GM21528 (cell line): ENCODE measurements around the gene ADA.
A peak's percentile ranks its signal among the peaks of the same experiment; 100 is the strongest.
"Not testable (repeated sequence)": the region's sequence is repeated elsewhere in the genome, so short reads cannot be mapped to it uniquely, and the experiment has no call there.

Experiments
- ATAC-seq: cut with Tn5 transposase; IDR thresholded peaks from one replicate; pipeline ENCODE4 v1.9.1; 2021; ENCODE audit warnings: mild to moderate bottlenecking, moderate library complexity; ENCODE audit not compliant: unreplicated experiment, low FRiP score

Gene ADA

DNA sequence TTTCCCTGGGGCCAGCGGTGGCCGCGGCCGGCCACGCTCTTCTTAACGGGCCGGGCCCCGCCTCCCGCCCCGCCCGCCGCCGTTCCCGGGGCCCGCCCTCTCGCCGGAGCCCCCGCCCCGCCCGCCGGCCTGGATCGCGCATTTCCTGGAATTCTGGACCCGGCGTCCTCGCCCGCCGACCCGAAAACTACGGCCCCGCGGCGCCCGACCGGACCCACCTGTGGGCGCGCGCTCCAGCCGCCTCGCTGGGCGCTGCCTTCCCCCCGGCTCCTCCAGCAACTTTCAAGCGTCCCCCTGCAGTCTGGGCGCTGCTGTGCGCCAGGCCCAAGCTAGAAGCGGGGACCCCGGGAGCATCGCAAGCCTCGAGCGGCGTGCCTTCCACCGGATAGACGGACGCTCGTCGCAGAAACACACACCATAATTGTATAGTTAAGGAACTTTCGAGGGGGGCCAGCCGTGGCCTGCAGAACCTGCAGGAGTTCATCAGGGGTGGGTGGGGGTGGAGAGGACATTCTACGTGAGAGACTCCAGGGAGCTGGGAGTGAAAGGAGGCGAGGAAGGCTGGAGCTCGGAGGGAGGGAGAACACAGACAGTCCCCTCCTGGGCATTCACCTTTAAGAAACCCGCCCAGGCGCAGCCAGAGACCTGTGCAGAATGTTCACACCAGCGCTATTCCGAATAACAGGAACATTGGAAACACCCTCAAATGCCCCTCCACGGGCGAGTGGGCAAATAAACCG is at the start of gene ADA:
Gene ADA, minus strand, starts transcription at position 16 of the 740 bp plus-strand sequence. CDS start 92 bp downstream, outside the sequence.
- ATAC-seq, result peak; percentile 28

DNA sequence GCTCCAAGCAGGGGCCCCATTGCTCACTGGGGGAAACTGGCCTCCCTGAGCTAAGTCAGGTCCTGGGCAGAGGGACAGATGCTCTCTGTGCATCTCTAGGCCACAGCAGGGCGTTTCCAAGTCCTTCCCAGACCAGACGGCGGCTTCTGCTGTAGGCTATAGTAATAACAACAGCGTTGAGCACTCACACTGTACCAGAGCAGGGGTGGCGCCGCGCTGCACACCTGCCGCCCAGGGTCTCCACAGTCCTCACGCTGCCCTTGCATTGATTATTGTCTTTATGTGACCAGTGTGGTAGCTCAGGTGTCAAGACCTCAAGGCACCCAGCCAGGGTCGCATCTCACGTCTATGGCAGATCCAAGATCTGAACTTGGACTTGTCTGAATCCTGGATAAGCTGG is 48.8 kb upstream of the ADA start:
- no peak for ATAC-seq

DNA sequence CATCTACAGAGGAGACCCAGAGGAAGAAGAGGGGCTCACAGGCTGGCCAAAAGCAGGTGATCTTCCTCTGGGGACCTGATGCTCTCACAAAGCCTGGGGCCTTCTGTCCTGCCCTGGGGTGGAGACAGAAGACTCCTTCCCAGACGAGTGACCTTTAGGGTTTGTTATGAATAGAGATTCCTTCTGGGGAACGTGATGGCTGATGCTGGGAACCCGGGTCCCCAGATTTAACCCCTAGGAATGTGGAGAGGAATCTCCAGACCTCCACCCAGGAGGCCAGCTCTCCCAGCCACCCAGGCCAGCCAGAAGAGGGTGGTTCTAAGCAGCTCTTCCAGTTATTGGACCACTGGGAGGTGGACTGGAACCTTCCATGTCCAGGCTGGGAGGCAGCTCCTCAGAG is 46.9 kb upstream of the ADA start:
- ATAC-seq, result no peak

DNA sequence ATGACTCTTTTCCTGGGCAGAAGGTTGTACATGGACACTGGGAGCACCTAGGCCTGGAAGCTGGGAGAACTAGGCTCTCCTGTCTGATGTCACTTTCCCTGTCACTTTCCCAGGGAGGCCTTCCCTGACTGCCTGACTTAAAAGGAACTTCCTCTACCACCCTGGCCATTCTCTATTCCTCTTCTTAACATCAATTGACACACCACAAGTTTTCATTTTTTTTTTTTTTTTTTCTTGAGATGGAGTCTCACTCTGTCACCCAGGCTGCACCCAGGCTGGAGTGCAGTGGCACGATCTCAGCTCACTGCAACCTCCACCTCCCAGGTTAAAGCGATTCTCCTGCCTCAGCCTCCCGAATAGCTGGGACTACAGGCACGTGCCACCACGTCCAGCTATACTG is 45.5 kb upstream of the ADA start:
- not testable (repeated sequence) for ATAC-seq

DNA sequence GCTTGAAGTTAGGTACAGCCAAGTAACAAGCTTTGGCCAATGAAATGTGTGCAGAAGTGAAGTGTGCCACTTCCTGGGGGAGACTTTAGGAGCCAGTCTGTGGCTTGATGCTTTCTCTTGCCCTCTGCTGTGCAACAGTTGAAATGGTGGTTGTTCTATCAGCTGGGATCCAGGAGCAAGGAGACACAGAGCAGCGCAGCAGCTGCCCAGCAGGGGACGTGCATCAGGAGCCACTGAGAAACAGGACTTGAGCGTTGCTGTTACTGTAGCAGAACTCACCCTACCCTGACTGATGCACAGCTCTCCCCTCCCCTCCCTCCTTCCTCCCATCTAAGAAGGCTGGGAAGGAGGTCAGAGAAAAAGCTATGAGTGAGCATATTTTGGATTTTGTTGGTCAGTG is 44.8 kb upstream of the ADA start:
- ATAC-seq, result no peak

DNA sequence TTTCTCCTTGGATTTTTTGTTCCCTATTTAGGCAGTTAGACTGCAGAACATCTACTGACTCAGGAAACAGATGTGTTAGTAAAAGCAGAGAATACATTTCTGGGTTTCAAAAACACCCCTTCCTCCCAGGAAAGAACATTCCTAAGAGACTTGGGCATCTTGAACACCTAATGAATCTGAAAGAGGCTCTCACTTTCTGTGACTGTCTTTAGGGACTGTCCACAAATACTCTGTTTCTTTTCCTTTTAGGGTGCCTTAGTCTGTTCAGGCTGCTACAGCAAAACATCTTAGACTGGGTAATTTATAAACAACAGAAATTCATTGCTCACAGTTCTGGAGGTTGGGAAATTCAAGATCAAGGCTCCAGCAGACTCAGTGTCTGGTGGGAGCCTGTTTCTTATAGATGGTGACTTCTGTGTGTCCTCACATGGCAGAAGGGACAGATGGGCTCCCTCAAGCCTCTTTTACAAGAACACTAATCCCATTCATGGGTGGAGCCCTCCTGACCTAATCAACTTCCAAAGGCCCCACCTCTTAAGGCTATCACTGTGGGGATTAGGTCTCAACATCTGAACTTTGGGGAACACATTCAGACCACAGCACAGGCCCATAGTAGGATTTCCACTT is 44.3 kb upstream of the ADA start:
- ATAC-seq, result no peak

DNA sequence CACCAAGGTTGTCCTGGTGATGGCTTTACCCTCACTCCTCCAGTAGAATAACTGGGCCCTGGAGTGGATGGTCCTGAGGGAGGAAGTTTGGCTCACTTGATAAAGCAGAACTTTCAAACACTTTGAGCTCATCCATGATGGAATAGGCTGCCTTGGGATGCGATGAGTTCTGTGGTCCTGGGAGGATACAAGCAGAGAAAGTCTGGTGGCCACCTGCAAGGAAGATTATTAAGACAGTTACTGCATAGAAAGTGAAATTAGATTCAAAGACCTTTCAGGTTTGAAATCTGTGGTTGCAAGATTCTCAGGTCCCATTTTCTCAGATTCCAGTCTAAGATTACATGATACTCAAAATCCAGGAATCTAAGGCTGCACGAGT is 43.8 kb upstream of the ADA start:
- no peak for ATAC-seq

DNA sequence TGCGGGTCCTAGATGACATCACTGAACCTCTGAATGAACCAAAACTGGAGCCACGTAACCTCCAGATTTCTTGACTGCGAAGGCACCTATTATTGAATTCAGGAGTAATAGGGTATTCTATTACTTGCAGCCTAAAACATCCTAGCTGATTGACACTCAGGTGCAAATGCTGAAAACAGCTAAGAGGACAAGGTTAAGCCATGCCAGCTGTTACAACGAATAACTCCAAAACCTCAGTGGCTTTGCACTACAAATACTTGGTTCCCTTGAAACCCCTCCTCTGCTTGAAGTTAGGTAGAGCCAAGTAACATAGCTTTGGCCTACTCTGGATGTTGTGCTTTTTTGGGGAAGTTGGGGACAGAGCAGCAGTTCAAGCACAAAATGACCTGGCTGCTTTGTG is 42.7 kb upstream of the ADA start:
- ATAC-seq, result no peak

DNA sequence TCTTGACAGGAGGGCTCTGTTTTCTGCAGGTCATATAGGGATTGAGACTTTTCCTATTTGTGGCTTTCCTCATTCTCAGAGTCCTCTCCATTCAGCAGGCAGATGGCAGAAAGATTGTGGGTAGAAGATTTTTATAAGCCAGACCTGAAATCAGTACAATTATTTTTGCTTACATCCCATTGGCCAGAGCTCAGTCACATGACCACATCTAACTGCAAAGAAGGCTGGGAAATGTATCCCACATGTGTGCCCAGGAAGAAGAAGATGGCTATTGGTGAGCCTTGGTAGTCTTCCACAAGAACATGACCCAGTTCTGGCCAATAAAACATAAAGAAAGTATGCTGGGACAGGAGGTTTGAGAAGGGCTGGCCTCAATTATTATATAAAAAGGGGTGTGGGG is 42.1 kb upstream of the ADA start:
- no peak for ATAC-seq

DNA sequence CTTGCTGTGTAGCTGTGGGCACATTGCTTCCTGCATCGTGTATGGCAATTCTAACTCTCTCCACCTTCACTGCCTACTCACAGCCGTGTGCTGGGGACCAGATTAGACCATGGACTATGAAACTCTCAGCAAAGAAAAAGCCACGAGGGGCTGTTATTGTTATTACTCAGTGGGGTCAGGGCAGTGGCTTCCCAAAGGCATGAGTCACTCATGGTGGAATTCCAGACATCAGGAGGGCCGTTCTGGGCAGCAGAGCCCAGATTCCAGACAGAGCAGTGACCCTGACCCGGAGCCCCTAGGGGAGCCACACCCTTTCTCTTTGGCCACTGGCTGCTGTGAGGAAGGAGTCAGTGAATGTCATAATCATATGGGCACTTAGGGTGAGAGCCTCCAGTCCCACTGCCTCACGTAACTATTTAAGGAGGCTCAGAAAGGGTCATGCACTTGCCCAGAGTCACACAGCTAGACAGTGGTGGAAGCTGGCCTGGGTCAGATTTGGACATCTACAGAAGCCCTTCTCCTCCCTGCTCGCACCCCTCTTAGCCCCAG is 41.5 kb upstream of the ADA start:
- ATAC-seq, result no peak

DNA sequence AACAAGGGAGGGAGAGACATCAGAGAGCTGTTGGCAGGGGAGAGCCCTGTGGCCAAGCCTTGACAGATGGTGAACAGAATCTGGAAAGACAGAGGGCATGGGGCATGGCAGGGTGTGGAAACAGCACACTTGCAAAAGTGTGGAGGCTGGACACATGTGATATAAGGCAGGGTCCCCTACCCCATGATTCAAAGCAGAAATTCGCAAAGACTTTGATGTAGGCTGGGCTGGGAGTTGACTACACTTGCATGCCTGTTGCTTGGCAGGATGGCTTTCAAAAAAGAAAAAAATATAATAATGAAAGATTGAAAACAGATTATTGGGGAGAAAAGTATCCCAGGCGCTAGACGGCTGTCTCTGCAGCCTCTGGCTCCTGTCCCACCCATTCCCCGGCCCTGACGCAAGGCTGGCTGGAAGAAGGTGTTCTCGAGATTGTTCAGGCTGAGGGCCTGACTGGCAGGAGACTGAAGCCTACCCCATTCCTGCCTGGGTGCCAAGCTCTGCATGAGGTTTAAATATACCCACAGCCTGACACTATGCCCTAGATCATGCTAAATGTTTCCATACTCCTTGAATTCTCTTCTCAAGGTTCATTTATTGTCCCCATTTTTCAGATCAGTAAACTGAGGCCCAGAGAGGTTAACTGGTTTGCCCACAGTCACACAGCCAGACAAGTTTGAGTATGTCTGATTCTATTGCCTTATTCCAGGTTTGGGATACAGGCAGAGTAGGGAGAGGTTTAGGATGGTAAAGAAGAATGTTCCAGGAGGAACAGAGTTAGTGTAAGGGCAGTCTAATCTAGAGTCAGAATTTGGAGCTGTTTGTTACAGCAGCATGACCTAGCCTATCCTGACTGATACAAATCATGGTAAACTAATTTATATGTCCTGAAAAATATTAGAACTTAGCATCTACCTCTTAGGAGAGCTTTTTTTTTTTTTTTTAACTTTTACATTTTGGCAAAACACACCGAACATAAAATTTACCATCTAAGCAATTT is 40.2 kb upstream of the ADA start:
- no peak for ATAC-seq

DNA sequence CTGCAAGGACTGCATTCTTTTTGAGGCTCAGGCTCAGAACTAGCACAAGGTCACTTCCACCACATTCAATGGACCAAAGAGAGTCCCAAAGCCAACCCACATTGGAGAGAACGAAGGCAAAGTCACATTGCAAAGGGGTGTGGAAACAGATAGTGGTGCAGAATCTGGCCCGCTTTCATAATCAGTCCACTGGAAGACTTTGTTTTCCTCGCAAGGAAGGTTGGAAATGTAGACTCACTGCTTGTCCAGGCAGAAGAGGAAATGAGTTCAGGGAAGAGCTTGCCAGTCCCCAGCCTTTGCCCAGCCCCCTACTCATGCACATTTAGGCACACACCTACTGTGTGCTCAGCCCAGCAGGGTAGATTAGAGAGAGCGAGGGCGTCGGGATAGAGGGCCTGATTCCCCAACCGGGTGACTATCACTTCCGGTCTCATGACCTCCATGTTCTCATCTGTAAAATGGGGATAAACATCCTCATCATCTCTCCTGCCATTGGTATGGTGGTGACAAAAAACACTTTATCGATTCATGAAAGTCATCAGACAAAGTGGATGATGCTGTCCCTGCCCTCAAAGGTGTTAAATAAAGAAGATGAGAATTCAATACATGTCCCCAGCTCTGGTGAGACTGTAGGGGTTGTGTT is 39.4 kb upstream of the ADA start:
- ATAC-seq, result no peak

DNA sequence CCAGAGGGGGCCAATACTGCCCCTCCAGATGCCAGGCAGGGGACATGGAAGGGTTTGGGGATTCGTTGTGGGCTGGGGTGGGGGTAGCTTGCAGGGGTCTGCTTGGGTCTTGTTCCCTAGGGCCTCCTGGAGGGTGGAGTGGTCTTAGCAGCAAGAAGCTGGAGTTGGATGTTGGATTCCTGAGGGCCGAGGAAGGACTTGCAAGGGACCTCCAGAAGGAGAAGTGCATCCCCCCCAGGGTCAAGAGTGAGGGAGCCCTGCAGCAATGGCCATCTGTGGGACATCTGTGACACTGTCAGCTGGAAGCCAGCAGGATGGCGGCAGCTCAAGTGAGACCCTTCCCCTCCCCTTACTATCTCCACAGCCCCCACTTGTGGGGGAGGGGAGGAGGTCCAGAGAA is 38.3 kb upstream of the ADA start:
- no peak for ATAC-seq

DNA sequence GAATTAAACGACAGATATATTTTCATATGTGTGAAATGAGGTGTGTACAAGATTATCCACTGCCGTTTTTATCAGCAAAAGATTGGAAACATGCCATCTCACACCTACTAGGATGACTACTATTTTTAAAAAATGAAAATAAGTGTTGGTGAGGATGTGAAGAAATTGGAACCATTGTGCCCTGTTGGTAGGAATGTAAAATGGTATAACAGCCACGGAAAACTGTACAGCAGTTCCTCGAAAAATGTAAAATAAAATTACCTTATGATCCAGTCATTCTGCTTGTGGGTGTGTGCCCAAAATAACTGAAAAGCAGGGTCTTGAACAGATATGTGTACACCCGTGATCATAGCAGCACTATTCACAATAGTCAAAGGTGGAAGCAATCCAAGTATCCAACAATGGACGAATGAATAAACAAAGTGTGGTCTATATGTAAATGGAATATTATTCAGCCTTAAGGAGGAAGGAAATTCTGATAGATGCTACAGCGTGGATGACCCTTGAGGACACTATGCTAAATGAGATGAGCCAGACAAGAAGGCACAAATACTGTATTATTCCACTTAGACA is 36.6 kb upstream of the ADA start:
- ATAC-seq, result no peak

DNA sequence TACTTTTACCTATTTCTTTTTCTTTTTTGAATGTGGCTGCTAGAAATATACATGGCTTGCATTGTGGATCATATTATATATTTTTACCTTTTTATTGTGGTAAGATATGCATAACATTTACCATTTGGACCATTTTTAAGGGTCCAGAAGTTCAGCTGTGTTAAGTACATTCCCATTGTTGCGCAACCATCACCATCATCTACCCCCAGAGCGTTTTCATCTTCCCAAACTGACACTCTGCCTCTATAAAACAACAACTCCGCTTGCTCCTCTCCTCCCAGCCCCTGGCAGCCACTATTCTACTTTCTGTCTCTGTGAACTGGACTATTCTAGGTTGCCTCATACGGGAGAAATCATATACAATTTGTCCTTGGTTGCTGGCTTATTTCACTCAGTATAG is 35.4 kb upstream of the ADA start:
- no peak for ATAC-seq

DNA sequence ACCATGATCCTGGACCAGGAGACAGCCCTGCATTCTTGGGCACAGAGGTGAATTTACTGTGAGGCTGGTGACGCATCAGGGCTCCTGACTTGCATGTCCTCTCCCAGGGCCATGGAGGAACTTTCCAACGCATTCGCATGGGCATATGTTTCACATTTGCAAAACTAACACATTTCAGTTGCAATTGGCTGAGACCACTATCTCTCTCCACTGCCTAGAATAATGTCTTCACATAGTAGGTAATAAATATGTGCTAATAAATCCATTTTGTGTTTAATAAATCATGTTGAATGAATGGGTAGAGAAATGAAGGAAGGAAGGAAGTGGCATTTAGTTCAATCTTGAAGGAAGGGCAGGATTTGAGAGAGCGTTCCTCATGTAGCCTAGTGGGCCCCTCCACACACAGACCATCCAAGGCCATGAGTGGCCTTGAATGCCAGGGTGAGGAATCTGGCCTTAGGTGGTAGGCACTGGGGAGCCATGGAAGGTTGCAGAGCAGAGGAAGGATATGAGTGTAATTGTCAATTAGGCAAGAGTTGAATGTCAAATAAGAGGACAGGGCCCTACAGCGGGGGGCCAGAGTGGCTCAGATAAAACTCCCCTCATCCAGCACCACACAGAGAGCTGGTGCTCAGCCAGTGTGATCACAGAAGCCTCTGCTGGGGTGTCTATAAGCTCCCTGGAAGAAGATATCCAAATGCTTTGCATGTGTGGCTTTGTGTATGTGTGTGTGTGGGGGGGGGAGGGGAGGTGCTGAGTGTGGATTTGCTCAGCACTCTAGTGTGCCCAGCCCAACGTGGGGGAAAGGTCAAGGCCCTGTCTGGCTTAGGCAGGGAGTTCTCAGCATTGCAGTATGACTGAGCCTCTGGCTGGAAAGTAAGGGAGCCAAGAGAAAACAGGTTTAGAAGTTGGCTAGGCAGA is 32.8 kb upstream of the ADA start:
- ATAC-seq, result no peak

DNA sequence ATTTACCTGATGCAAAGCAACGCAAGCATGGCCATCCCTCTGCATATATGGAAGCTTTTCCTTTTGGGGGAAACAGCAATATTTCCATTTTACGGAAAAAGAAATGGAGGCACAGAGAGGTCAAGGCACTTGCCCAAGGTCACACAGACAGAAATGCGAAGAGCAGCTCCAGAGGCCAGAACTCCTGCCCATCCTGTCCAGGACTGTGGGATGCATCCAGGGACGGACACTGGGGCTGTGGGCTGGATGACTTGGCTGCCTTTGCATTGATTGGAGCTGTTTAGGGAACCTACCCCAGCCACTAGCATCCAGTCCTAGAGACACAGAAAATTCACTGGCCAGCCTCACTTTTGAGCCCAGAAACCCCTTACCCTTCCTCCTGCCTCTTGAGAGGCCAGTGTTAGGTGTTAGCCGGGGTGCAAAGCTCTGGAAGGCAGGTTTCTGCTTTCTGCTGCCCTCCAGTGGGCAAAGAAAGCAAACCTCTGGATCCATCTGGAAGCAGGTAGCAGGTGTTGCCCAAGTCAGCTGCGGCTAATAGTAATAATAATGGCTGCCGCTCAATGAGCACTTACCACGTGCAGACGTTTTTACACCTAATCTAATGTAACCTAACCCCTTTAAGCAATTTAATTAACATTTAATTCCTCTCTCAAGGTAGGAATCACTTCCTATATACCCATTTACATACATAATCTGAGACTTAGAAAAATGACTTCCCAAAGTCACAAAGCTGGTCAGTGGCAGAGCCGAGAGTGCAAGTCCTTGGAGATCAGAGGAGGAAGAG is 32.0 kb upstream of the ADA start:
- no peak for ATAC-seq

DNA sequence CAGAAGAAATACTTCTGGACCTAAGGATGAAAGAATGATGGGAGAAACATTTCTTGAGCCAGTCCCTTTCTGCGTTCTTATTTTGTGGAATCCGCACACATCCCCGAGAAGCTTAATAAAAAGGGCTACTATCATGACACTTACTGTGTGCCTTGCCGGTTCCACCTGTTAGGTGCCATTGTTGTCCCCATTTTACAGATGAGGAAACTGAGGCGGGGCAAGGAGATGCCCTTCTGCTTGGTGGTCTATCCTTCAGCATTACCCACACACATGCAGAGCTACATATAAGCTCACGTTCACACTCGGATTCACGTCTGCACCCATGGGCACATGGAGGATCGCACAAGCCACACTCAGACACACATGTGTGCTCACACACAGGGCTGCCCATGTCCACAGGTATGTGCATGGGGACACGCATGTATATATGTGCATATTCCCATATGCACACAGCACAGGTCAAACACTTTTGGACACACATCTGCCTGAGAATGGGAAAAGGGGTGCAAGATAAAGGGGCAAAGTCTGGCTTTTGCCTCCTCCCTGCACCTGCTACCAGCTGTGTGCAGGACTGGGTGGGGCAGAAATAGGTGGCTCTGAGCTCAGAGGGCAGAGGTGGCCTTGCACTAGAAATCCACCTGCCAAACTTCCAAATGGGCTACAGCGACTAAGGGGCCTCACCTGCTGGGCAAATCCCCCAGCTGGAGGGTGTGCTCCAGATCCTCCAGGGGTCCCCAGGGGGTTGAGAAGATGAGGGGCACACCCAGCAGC is 30.5 kb upstream of the ADA start:
- ATAC-seq, result no peak
